A673 (cell line): ENCODE measurements around the gene PDGFC. TPM values are rescaled to one million over a fixed set of nuclear protein-coding genes. Genes with fewer than 3 reads are reported as not detected.

ENCODE experiments used
- BruUV-seq: library from RNA; stranded (reverse); fragments of 400-500 nt; replicated peaks from 2 replicates; lab custom pipeline; 2021; lab: Mats Ljungman, UMichigan
- CTCF ChIA-PET: fragments of 300-600 bp; sonication (Branson Sonifier 250); formaldehyde crosslinking; loops from one replicate; lab custom pipeline; 2022; ENCODE audit warnings: antibody characterized with exemption; lab: Charles Lee
- POLR2A ChIA-PET: fragments of 300-600 bp; sonication (Branson Sonifier 250); formaldehyde crosslinking; loops from one replicate; lab custom pipeline; 2022; ENCODE audit warnings: antibody characterized with exemption; ENCODE audit not compliant: low non-redundant PET; lab: Charles Lee
- DNase-seq: peaks from one replicate; pipeline ENCODE4 v3.0.0-alpha.2; 2015; ENCODE audit warnings: low spot score
- H3K27ac ChIP-seq: fragments of 200-600 bp; sonication (generic); 2 replicates; pipeline ENCODE4 v1.5.1; 2016; ENCODE audit warnings: mixed run types, low read depth, mild to moderate bottlenecking, mixed read lengths, antibody characterized with exemption, low read length; ENCODE audit not compliant: poor library complexity, severe bottlenecking
- H3K27me3 ChIP-seq: fragments of 200-600 bp; sonication (generic); replicated peaks from 2 replicates; pipeline ENCODE4 v1.6.1; 2017; ENCODE audit warnings: mixed run types, low read depth, mild to moderate bottlenecking, mixed read lengths, antibody characterized with exemption, low read length; ENCODE audit not compliant: insufficient read depth, poor library complexity
- H3K36me3 ChIP-seq: fragments of 200-600 bp; sonication (generic); 2 replicates; pipeline ENCODE4 v1.6.1; 2016; ENCODE audit warnings: mixed run types, mild to moderate bottlenecking, mixed read lengths, antibody characterized with exemption, low read length; ENCODE audit not compliant: insufficient read depth, poor library complexity, severe bottlenecking
- H3K4me1 ChIP-seq: fragments of 200-600 bp; sonication (generic); 2 replicates; pipeline ENCODE4 v1.6.1; 2017; ENCODE audit warnings: mixed run types, mild to moderate bottlenecking, mixed read lengths, antibody characterized with exemption, low read length; ENCODE audit not compliant: insufficient read depth, poor library complexity, severe bottlenecking
- H3K4me3 ChIP-seq: fragments of 200-600 bp; sonication (generic); 2 replicates; pipeline ENCODE4 v1.5.1; 2016; ENCODE audit warnings: low read depth, mixed run types, mild to moderate bottlenecking, mixed read lengths, low read length; ENCODE audit not compliant: poor library complexity, severe bottlenecking
- H3K9me3 ChIP-seq: fragments of 200-600 bp; sonication (generic); 2 replicates; pipeline ENCODE4 v1.6.1; 2016; ENCODE audit warnings: mixed run types, low read depth, mild to moderate bottlenecking, mixed read lengths, antibody characterized with exemption, low read length; ENCODE audit not compliant: poor library complexity, severe bottlenecking
- CTCF ChIP-seq: fragments of 300-800, 200-600 bp; sonication (generic); conservative IDR thresholded peaks from 2 replicates; pipeline ENCODE4 v1.5.1; 2017; ENCODE audit warnings: low read depth, mild to moderate bottlenecking, antibody characterized with exemption, low read length, moderate library complexity, mixed read lengths
- EZH2 ChIP-seq: fragments of 200-600 bp; sonication (generic); IDR thresholded peaks from 2 replicates; pipeline ENCODE4 v1.6.1; 2017; ENCODE audit warnings: borderline replicate concordance, low read depth, mild to moderate bottlenecking, mixed read lengths, antibody characterized with exemption, low read length; ENCODE audit not compliant: poor library complexity, severe bottlenecking
- intact Hi-C: fragments of 100-400 bp; cut with micrococcal nuclease; formaldehyde crosslinking; loops from one replicate; pipeline ENCODE4 v1.10.0; 2022; ENCODE audit not compliant: unreplicated experiment
- total RNA-seq: library from RNA; stranded (reverse); gene quantifications from 2 replicates; pipeline ENCODE4 v1.2.3, GENCODE V29; 2021

The PDGFC gene
- total RNA-seq, 1 experiment from 2014 or later = 28.0 TPM

GRCh38 chr4:156983366-156983765 is 11.8 kb upstream of the PDGFC start:
- intact Hi-C loops = no loop called here
- H3K27ac ChIP-seq = no peak overlapping the region
- peak; percentile 55 for DNase-seq
- H3K9me3 ChIP-seq = peaks cover 10% of the 10 kb centered on the region
- BruUV-seq = no TSS peak
- ChIA-PET POLR2A (no interaction called here), CTCF (no interaction called here)
- H3K4me1 ChIP-seq = peaks cover 31% of the 10 kb centered on the region
- no peaks in the 10 kb centered on the region for H3K36me3 ChIP-seq
- no peaks in the 10 kb centered on the region for H3K27me3 ChIP-seq
- no peak for TF ChIP-seq EZH2
- TF ChIP-seq CTCF = peak; percentile 57
- H3K4me3 ChIP-seq = no peak overlapping the region

GRCh38 chr4:156981262-156981769 is 9.7 kb upstream of the PDGFC start:
- intact Hi-C loops = no loop called here
- CTCF ChIA-PET = interaction anchor here (1.2 kb wide), 1 partner anchor 64 kb away, joined by 6 read pairs; no protein-coding TSS in a partner anchor

GRCh38 chr4:156977435-156978160 is 6.0 kb upstream of the PDGFC start:
- TF ChIP-seq CTCF = no peak
- no peak for TF ChIP-seq EZH2
- CTCF ChIA-PET = no interaction called here
- intact Hi-C loops = loop anchor here (10.0 kb wide), 1 partner anchor 997 kb away; no protein-coding TSS in a partner anchor
- Histone ChIP-seq H3K27me3 (no peaks in the 10 kb centered on the region), H3K9me3 (no peaks in the 10 kb centered on the region), H3K27ac (no peak overlapping the region), H3K4me3 (no peak overlapping the region), H3K36me3 (no peaks in the 10 kb centered on the region), H3K4me1 (peaks cover 31% of the 10 kb centered on the region)
- POLR2A ChIA-PET = no interaction called here
- DNase-seq = no peak
- BruUV-seq = no TSS peak

More at GRCh38 chr4:156981262-156981769, 9.7 kb upstream of the PDGFC start:
- no peak for TF ChIP-seq EZH2
- TF ChIP-seq CTCF = no peak
- POLR2A ChIA-PET = interaction anchor here (0.5 kb wide), 1 partner anchor 598 kb away, joined by 3 read pairs; no protein-coding TSS in a partner anchor
- Histone ChIP-seq H3K36me3 (no peaks in the 10 kb centered on the region), H3K27ac (peak overlapping the region; percentile 13), H3K4me3 (no peak overlapping the region), H3K9me3 (no peaks in the 10 kb centered on the region), H3K4me1 (peaks cover 31% of the 10 kb centered on the region), H3K27me3 (no peaks in the 10 kb centered on the region)
- no TSS peak for BruUV-seq
- peak; percentile 81 for DNase-seq
